AG20443 (cell line): Measurements from ENCODE around the gene NOL12.
"Not testable (repeated sequence)": the region's sequence is repeated elsewhere in the genome, so short reads cannot be mapped to it uniquely, and the experiment has no call there.

Experiments
- DNase-seq: peaks from one replicate; pipeline ENCODE4 v3.0.0; 2012; ENCODE audit warnings: low spot score, mixed read lengths

The NOL12 gene

DNA sequence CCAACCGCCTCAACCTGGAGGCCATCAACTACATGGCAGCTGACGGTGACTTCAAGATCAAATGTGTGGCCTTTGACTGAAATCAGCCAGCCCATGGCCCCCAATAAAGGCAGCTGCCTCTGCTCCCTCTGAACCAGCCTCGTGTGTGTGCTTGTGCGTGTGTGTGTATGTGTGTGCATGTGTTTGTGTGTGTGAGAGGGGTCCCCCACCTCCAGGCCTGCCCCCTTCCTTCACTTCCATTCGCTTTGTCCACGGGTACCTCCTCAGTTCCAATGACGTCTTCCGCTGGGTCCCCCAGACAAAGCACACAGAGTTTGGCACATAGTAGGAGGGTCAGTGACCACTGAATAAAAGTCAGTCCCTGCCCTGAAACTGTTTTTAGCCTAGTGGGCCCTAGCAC is 6.5 kb upstream of the NOL12 start:
- DNase-seq, result no peak

DNA sequence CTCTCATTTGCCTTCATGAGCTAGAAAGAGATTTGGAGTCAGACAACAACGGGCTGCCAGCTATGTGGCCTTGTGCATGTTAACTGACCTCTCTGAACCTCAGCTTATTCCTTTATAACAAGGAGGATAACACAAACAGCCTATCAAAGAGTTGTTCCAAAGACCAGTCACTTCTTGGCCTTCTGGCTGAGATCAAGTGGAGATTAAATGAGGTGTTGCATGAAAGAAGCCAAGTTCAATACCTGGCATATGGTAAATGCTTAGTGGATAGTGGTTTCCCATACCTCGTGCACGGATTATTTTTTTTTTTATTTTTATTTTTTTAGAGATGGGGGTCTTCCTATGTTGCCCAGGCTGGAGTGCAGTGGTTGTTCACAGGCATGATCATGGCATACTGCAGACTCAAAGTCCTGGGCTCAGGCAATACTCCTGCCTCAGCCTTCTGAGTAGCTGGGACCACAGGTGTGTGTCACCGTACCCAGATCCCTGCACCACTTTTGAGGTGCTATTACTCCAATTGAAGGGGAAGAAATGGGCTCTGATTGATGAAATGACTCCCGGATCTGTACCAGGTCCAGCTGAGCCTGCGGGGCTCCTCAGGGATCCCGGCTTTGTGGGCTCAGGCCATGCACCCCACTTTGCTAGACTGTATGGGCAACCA is 5.8 kb upstream of the NOL12 start:
- no peak for DNase-seq

DNA sequence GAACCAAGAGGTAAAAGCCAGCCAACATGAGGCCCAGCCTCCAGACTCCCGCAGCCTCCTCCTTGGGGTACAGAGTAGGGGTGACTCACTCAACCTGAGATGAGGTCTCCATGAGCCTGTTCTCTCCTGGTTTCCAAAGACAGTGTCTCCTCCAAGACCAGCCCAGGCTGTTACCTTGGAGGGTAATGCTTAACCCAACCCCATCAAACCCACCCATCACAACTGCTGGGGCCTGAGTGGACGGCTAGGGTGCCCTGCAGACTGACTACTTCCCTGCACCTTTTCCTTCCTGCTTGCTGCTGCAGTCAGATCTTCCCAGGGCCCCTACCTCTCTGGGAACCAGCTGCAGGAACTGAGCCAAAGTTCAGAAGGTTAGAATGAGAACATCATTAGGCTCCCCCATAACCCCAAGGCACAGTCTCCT is 5.1 kb upstream of the NOL12 start:
- no peak for DNase-seq

DNA sequence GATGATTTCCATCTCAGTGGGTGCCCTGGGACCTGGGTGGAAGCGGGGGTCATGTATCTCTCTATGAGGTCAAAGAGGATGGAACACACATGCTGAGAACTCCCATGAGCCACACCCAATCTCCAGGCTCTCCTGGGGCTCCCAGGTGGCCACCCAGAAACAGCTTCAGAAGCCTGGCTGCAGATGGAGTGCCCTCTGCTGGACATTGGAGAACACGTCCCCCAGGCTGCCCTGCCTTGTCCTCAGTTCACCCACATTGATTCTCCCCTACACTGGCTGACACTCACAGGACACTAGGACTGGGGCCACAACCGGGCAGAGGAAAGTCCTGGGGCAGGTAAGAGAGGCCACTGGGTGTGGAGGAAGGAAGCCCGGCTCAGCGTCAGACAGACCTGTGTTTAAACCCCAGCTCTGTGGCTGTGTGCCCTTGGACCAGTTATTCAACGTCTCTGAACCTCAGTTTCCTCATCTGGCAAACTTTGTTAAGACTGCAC is 4.5 kb upstream of the NOL12 start:
- DNase-seq, result peak; percentile 83

DNA sequence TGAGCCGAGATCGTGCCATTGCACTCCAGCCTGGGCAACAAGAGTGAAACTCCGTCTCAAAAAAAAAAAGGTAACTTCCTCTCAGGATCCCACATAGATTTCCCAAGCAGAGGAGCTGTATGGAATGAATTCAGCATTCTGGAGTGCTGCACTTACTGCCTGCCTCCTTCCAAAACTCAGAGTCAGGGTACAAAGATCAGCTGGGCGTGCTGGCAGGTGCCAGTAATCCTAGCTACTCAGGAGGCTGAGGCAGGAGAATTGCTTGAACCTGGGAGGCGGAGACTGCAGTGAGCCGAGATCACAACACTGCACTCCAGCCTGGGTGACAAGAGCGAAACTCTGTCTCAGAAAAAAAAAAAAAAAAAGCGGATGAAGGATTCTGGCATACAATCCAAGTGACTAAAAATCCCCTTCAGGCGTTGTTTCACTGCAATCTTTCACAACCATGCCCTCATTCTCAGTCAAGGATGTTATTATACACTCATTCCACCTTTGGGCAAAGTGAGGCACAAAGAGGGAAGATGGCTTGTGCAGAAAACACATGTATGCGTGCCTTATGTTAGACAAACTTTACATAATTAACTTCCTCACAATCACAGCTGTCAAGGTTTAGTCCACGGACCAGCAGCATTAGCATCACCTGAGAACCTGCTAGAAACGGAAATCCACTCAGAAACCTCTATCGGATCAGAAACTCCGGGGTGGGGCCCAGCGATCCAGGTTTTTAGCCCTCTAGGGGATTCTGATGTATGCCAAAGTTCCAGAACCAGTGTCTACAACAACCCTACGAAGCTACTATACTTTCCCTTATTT is 1.1 kb upstream of the NOL12 start:
- DNase-seq, result no peak

DNA sequence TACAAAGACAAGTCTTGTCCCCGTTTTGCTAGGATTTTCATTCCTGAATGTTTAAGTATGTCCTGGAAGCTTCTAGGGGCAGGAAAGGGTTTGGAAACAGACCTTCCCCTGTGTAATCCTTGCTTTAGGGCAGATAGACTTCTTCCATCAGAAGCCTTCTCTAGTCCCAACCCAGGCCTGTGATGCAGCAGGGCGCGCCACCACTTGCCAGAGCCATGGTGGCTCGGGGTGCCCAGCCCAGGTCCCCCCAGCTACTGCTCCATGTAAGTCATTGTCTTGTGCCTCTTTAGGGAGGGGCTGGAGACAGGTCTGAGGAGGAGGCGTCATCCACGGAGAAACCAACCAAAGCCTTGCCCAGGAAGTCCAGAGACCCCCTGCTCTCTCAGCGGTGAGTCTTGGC is 4.3 kb downstream of the NOL12 start:
- no peak for DNase-seq

DNA sequence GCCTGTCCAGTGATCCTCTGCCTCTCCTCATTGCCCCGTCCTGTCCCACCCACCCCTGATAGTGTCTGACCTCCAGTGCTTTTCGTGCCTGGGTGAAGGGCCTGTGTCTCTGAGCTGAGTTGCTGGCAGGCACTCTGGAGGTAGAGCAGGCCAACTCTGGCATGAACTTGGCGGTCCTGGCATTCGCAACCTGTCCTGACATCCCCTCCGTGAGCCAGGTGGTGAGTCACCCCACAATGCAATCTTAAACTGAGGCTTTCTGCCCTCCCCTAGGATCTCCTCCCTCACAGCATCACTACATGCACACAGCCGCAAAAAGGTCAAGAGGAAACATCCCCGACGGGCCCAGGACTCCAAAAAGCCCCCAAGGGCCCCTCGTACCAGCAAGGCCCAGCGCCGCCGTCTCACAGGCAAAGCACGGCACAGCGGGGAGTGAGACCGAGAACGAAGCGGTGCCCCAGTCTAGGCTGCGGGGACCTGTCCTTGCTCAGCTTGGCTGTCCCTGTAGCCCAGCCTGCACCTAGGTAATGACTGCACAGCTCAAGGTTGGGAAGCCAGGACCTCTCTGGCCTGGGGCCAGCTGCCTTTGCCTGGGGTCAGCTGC is 4.9 kb downstream of the NOL12 start:
- no peak for DNase-seq

DNA sequence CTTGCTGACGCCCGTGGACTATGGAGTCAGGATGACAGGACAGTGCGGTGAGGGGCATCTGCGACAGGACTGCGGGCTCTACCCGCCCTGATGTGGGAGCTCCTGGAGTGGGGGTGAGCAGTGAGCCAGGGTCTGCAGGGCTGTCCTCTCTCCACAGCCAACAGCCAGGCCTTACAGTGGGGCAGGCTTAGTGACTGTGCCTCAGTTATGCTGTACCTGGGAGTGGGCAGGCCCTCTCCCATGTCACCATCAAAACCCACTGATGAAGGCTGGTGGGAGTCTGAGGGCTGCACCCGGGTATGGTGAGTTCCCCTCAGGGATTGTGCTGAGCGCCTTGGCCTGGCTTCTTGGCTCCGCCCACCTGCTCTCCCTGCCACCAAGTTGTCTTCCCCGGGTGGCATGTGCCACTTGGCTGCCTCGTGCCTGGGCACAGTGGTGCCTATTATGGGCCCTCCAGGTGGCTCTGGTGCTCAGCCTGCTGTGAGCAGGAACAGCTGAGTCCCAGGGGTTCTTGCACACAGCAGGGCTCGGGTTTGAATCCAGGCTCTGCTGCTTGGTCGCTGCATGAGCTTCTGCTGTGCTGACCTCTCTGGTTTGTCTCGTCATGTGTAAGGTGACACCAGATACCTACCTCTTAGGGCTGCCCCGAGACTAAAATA is 6.6 kb downstream of the NOL12 start:
- DNase-seq, result no peak

DNA sequence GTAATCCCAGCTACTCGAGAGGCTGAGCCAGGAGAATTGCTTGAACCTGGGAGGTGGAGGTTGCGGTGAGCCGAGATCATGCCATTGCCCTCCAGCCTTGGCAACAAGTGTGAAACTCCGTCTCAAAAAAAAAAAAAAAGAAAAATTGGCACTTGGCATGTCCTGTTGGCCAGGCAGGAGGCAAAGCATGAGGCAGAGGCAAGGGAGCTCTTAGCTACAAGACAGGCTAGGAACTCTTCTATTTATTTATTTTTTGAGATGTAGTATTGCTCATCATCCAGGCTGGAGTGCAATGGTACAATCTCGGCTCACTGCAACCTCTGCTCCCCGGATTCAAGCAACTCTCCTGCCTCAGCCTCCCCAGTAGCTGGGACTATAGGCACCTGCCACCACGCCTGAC is 8.0 kb downstream of the NOL12 start:
- not testable (repeated sequence) for DNase-seq

DNA sequence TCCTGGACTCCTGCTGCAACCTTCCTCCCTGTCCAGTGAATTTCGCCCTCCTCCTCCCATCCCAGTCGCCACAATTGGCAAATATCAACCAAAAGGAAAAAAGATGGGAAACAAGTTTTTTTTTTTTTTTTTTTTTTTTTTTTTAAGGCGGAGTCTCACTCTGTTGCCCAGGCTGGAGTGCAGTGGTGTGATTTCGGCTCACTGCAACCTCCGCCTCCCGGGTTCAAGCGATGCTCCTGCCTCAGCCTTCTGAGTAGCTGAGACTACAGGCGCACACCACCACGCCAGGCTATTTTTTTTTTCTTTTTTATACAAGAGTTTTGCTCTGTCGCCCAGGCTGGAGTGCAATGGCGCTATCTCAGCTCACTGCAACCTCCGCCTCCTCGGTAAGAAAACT is 10.1 kb downstream of the NOL12 start:
- DNase-seq, result not testable (repeated sequence)

DNA sequence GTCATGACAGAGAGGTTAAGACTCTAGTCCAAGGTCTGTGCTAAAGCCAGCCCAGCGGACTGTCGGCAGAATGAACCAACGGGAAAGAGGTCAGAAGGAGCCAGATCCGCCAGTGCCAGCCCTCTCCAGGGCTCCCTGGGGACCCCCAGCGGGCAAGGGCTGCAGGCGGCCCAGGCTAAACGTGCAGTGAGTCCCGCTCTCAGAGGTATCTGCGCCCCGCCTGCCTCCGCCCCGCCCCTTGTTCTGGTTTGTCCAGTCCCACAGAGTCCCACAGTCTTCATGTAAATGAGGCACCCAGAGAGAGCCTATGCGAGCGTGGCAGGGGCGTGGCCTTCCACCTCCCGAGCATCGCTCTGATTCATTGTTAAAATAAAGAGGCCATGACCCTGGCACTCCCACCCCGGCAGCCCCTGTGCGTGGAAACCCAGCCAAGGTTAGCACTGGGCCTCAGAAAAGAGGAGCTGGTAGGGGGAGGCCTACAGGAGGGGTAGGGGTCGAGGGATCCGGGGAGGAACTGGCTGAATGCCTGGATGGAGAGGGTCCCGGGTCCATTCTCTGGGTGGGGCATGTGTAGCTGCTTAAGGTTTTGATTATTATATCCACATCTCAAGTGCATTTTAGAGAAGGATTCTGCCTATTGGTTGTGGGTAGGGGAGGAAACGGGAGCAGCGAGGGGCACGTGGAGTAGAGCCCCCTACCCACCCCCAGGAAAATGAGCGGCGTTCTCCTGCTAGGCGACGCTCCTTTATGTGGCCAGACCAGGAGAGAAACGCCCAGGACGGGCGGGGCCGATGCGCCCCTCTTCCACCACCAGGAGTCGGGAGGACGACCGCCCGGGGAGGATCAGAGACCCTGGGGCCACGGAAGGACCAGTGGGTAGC is 10.8 kb downstream of the NOL12 start, which contains the start of gene TRIOBP:
TRIOBP (plus strand) TSS at position 392 of the 881 bp plus-strand sequence. CDS start 4,318 bp downstream, outside the sequence.
- DNase-seq, result peak; percentile 95

DNA sequence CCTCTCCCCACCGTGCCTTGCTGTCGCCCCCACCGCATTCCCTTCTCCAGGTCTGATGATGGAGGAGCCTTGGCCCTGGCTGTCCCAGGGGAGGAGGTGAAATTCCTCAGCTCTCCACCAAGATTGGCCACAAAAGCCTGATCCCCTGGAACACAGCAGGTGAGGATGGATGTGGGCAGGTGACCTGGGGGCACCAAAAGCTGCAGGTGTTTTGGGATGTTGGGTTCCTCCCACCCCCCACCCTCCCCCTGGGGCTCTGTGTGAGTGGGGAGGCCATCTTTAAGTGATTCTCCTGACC is 11.3 kb downstream of the NOL12 start:
- no peak for DNase-seq

DNA sequence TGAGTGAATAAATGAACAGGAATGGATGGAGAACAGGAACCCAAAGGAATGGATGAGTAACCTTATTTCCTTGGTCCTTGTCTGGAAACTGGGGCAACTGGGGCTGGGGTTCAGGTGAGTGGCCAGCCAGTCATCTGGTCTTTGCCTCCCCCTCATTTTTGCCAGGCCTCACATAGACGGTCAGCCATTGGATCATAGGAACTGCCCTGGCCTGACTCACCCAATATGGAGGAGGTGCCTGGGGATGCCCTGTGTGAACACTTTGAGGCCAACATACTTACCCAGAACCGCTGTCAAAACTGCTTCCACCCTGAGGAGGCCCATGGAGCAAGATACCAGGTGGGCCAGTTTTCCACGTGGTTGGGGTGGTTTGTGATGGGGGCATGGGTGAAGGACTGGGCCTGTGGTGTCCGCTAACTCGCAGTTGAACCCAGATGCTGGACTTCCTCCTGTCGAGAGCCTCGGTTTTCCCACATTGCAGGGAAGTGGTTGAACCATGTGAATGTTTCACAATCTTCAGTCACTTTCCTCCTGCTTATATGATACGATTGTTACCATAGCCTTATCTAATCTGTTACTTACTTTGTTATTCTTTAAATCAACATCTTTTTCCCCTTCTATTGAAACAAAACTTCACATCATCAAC is 15.1 kb downstream of the NOL12 start:
- DNase-seq, result no peak

DNA sequence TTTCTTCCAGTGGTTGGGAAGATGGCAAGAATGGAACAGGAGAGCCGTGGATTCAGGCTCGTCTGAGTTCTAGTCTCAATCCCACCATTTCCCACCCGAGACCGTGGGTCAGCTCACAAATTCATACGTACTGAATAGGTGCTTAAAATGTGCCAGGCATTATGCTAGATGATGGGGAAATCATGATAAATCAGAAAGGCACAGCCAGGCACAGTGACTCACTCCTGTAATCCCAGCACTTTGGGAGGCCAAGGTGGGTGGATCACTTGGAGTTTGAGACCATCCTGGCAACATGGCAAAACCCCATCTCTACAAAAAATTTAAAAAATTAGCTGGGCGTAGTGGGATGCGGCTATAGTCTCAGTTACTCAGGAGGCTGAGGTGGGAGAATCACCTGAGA is 17.8 kb downstream of the NOL12 start:
- DNase-seq, result no peak

DNA sequence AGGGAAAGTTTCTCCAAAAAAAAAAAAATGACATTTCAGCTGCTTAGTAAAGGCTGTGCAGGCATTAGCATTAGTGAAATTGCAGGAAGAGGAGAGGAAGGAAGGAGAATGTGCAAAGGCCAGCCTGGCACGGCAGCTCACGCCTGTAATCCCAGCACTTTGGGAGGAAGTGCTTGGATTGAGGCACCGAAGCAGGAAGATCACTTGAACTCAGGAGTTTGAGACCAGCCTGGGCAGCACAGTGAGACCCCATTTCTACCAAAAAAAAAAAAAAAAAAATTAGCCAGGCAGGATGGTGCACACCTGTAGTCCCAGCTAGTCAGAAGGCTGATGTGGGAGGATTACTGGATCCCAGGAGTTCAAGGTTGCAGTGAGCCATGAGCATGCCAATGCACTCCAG is 18.5 kb downstream of the NOL12 start:
- no peak for DNase-seq

DNA sequence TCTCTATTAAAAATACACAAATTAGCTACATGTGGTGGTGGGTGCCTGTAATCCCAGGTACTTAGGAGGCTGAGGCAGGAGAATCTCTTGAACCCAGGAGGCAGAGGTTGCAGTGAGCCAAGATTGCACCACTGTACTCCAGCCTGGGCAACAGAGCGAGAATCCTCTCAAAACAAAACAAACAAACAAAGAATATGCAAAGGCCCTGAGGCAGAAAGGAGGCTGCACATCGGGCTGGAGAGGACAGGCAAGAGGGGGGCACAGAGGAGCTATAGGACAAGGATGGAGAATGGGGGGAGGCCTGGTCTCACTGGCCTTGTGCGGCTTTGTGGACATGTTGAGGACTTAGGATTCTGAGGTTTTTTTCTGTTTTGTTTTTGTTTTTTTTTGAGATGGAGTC is 19.1 kb downstream of the NOL12 start:
- DNase-seq, result no peak

DNA sequence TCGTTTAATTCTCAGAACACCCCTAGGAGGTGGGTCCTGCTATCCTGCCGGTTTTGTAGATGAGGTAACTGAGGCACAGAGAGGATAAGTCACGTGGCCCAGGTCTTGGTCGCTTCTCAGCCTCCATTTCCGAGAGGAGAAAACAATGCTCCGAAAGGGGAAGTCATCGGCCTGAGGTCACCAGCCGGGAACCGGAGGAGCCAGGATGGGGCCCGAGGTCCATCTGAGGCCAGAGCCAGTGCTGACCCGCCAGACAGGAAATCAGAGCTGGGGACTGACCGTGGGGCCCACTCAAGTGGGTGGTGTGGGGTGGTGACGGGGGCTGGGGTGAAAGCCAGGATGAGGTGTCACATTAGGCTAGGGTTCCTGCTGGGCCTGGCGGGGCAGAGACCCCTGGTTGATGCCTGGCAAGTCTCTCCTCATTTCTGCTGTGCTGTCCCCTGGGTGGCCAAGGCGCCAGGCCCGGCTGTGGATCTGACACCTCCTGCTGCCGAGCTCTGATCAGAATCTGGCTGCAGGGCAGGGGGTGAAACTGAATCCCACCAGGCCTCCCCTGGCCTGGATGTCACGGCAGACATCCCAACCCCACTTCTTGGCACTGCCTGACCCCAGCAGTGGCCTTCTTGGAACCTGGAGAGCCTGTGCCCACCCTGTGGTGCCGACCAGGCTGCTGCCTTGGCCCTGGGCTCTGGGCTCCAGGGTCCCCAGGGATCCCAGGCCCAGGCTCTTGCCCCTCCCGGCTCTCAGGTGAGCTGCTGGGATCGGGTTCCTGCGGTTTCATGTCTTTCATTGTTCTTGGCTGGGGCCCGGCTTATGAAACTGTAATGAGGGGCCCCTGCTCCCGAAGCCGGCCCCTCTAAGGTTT is 22.7 kb downstream of the NOL12 start:
- DNase-seq, result no peak

DNA sequence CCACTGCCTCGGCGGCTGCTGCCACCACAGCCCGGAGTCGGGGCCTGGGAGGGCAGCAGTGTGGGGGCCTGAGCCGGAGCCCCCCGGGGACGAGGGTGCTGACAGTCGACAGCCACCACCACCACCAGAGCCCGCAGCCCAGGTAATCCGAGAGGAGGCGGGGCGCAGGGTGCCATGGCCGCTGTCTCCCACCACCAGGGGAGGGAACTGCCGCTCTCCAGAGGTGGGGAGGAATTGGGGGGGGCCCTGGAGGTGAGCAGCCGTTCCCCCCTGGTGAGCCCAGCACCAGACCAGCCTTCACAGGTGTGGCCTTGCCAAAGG is 23.3 kb downstream of the NOL12 start:
- no peak for DNase-seq

DNA sequence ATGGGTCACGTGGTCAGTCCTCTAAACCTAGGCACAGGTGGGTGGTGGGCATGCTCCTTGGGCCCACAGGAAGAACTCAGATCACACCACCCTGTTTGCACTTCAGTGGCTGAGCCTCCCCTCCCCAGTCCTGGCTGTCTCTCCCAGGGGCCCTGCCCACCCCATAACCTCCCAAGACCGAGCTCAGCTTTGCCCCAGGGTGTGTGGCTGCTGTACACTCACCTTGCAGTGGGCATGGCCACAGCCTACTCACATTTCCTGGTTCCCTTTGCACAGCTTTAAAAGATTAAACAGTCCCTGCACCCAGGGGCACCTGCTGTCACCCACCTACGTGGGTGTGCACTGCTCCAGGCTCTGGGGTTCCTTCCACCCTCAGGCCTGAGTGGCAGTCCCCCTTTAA is 24.5 kb downstream of the NOL12 start:
- no peak for DNase-seq

DNA sequence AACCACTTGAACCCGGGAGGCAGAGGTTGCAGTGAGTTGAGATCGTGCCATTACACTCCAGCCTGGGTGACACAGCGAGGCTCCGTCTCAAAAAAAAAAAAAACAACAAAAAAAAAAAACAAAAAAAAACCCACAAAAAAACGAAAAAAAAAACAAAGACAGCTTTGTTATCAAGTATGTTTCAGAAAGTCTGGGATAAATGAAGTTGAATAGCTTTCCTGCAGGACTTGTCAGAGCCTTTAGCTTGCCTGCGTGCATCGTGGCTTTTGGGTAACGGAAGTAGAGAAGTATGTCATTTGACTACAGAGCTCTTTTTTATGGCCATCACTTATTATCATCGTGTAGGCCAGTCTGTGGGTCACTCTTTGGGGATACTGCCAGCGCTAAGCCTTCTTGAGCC is 25.3 kb downstream of the NOL12 start:
- no peak for DNase-seq
